ENCODE measurements around the gene KITLG.

DNA sequence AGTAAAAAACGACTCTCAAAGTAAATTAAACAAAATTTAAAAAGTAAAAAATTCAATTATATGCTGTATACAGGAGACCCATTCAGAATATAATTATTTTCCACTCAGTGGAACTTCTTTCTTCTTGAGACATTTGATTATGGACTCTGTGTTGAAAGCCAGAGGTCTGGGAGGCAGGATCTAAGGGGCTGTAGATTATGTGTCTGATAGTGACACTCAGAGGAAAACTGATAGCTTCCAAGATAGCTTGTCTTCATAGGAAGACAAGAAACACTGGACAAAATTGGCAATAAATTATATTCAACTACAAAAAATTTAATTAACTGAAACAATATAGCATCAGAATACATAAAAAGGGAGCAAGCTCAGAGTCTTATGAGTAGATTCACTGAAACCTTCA lies 135.8 kb downstream of the KITLG start:
- TF ChIP-seq, protein P1, sequence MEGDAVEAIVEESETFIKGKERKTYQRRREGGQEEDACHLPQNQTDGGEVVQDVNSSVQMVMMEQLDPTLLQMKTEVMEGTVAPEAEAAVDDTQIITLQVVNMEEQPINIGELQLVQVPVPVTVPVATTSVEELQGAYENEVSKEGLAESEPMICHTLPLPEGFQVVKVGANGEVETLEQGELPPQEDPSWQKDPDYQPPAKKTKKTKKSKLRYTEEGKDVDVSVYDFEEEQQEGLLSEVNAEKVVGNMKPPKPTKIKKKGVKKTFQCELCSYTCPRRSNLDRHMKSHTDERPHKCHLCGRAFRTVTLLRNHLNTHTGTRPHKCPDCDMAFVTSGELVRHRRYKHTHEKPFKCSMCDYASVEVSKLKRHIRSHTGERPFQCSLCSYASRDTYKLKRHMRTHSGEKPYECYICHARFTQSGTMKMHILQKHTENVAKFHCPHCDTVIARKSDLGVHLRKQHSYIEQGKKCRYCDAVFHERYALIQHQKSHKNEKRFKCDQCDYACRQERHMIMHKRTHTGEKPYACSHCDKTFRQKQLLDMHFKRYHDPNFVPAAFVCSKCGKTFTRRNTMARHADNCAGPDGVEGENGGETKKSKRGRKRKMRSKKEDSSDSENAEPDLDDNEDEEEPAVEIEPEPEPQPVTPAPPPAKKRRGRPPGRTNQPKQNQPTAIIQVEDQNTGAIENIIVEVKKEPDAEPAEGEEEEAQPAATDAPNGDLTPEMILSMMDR (optimal IDR thresholded peaks at IDR 0.05 in 1 of 3, IDR thresholded peaks at IDR 0.05 in 1 of 3, conservative IDR thresholded peaks at IDR 0.05 in 1 of 3; ENCODE audit: extremely low read depth in 1 of 3, insufficient read depth in 2 of 3, low read length in 3 of 3), result no peak
- TF ChIP-seq EZH2 (IDR thresholded peaks at IDR 0.05; ENCODE audit: low read length), result no peak

All from keratinocyte (primary cell).